H4 (cell line): ENCODE results near the gene RRBP1. TPM values are rescaled to one million over a fixed set of nuclear protein-coding genes. Genes with fewer than 3 reads are reported as not detected.
A peak's percentile ranks its signal among the peaks of the same experiment; 100 is the strongest.
"Not testable (repeated sequence)": the region's sequence is repeated elsewhere in the genome, so short reads cannot be mapped to it uniquely, and the experiment has no call there.

Source experiments
- DNase-seq: peaks from one replicate; pipeline ENCODE4 v3.0.0-alpha.2; 2015; ENCODE audit warnings: low spot score
- total RNA-seq: library from RNA; depleted of rRNA; stranded (reverse); fragments of >200 nt; shearing (Covaris generic); gene quantifications from 2 replicates; pipeline ENCODE4 v1.2.3, GENCODE V29; 2014

RRBP1 gene
- total RNA-seq, 1 experiment from 2014 or later, result 61.6 TPM

- no peak for DNase-seq
These were observed 27.6 kb upstream of the RRBP1 start for GRCh38 chr20:17709361-17710293.

DNA sequence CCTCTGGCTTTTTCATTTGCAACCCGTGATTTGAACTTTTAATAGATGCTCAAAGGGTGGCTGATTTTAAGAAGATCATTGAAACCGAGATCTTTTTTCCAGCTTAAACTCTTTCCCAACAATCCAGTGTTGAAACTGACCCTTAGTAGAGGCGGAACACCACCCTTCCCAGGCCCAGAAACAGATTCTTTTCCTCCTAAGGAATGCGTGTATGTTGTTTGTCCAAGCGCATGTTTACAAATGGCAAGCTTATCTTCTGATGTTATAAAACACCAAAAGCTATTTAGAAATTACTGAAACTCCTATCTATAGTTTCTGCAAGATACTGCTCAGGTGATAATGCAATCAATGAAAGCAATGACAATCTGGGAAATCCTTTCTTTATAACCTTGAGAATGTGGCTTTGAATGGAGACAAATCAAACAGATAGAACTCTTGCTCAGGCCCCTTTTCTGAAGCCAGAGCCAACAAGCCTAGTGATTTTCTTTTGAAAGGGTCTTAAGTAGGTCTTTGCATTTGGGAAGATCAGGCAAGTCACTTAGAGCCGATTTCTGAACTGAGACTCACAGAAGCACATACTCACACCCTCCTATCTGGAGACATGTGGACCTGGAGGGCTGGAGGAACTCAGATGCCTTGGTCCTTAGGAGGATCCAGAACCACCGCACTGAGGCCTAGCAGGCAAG lies 26.8 kb upstream of the RRBP1 start:
- no peak for DNase-seq

DNA sequence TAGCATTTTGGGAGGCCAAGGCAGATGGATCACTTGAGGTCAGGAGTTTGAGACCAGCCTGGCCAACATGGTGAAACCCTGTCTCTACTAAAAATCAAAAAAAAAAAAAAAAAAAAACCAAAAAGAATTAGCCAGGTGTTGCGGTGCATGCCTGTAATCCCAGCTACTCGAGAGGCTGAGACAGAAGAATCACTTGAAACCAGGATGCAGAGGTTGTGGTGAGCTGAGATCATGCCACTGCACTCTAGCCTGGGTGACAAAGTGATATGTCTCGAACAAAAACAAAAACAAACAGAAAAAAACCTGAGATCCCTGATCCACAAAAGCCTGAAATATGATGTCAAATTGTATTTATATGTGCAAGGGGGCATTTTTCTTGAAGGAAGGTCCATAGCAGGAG lies 25.9 kb upstream of the RRBP1 start:
- DNase-seq, result not testable (repeated sequence)

DNA sequence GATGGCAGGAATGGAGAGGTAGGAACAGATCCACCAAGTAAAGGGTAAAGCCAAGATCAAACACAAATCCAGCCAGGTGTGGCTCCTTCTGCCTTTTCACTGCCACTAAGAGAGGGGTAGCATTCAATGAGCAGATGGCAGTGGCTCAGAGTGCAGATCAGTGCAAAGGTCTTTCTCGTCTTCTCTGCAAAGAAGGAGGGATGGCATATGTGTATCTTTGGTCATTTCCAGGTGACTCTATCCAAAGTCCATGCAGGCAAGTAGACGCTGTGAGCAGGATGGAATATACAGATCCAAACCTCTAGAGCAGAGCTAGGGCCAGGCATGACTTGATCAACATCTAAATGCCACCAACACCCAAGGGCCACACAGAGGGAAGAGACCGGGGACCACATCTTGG lies 24.6 kb upstream of the RRBP1 start:
- DNase-seq, result no peak

- DNase-seq, result no peak
These were observed 23.9 kb upstream of the RRBP1 start for GRCh38 chr20:17705916-17706315.

GRCh38 chr20:17704589-17705317 lies 22.7 kb upstream of the RRBP1 start:
- DNase-seq, result no peak

DNA sequence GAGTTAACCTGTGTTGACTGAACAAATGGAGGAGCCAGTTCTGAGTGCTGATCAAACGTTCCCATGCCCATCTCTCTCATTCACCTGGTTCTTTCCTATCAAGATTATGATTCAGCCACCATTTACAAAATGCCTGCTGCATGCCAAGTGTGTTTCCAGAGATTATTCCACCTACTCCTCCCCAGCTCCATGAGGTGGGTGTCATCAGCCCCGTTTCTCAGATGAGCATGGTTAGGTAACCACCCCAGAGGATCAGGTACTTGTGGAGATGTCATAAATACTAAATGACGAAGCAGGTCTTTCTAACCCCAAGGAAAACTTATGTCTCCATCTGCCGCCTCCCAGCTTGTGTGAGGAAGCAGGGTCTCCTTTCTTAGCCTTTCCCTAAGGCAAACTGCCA lies 19.8 kb upstream of the RRBP1 start:
- DNase-seq, result no peak

GRCh38 chr20:17700637-17701036 lies 18.6 kb upstream of the RRBP1 start:
- DNase-seq, result no peak

- DNase-seq, result no peak
These were observed 17.9 kb upstream of the RRBP1 start, which contains the start of gene BANF2 for GRCh38 chr20:17699931-17700351. BANF2 (plus strand) TSS chr20:17699966; CDS start chr20:17725026, 25,060 bp downstream.

DNA sequence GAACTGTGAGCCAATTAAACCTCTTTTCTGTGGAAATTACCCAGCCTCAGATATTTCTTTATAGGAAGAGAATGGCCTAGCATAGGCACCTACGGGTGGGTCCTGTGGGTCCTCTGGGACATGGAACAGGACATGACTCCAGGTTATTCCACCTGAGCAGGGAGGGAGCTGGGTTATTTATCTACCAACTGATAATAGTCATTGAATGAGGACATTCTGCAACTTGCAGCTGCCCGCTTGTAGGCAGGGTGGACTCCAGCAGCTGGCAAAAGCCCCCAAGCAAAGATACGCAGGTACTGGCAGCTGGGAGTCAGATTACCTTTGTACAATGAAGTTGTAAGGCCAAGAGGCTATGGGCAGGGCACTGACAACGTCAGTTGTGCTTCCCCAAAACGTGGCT lies 16.3 kb upstream of the RRBP1 start:
- no peak for DNase-seq

DNA sequence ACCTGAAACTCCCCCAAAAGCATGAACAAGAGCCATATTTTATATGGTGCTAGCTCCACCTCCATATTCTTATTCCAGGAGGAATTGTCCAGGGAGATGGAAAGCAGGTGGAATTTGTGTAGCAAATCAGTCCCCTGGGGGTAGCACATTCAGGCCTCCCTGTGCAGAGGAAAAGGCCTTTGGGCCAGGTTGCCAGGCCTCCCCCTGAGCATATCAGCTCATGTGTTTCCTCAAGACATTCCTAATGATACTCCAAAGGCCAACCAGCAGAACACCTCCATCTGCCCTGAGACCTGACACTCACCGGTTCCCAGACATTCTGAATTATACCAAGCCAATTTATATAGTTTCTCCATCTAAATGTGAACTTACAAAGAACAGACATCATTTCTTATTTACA lies 15.1 kb upstream of the RRBP1 start:
- no peak for DNase-seq

DNA sequence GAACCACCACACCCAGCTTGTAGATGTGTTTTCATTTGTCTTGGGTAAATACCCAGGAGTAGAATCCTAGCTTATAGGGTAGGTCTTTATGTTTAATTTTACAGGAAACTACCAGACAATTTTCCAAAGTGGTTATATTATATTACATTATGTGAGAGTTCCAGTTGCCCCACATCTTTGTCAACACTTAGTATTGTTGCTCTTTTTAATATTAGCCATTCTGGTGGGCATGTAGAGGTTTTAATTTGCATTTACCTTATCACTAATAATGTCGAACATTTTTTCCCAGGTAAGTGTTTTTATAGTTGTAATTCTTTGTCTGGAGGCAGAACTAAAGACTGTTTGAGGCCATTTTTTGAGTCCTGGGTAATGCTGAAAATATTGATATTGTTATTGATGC lies 14.2 kb upstream of the RRBP1 start:
- DNase-seq, result no peak

GRCh38 chr20:17694767-17695166 lies 12.7 kb upstream of the RRBP1 start:
- no peak for DNase-seq

DNA sequence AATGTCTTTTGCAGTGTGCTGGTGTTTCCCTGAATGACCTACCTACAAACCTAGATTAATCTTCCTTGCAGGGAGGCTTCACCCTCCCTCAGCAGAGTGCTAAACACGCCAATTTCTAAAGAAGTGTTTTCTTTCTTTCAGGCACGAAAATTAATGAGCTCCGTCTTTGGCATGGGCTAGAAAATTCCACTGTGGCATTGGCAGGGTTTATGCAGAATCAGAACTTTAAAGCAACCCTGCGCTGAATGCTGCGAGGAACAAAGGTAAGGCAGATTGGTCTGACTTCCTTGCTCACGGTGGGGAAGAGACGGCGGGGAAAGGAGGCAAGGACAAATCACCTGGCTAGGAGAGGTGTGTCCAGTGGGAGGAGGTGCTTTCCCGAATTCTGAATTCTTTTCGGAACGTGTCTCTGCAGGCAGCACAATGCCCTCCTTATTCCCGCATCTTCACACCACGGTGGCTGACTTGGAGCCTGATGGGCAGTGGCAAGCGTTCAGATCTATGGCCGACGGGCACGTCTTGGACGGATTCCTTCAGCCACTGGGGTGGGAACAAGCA lies 11.5 kb upstream of the RRBP1 start:
- no peak for DNase-seq

DNA sequence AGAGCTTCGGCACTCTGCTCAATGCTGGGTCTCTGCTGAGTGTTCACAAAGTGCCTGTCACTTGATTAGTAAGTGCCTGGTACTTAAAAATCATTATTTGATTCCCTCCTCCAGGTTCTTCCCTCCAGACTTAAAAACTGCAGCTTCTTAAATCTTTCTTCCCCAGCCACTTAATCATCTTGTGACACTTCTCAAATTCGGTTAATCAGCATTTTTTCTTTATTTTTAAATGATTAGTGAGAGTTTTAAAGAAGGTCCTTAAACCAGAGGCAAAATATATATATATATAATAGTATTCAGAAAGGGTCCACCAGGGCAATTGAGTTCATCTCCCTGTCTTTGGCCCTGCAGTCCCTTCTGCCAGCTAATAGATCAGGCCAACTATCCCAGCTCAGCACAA lies 9.7 kb upstream of the RRBP1 start:
- no peak for DNase-seq

- DNase-seq, result no peak
These were observed 8.1 kb upstream of the RRBP1 start for GRCh38 chr20:17690144-17690543.

DNA sequence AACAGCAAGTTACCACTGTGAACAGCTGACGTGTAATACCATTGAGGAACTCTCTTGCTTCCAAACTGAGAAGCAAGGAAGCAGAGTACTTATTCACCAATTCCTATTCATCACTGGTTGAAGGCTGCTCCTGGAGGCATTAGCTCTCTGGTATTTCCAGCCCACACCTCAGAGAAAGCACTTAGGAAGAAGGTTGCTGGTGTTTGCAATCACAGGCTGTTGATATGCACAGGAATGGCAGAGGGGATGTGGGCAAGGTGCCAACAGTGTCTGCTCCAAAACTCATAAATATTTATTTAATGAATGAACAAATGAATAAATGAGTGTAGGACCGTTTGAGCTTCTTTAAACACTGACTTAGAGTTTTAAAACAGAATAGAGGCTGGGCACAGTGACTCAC lies 6.9 kb upstream of the RRBP1 start:
- peak; percentile 31 for DNase-seq

- no peak for DNase-seq
These were observed 5.8 kb upstream of the RRBP1 start for GRCh38 chr20:17687800-17688199.

GRCh38 chr20:17685168-17685567 lies 3.1 kb upstream of the RRBP1 start:
- no peak for DNase-seq

GRCh38 chr20:17684077-17684888 lies 2.2 kb upstream of the RRBP1 start:
- DNase-seq, result no peak
